ENCODE measurements around the gene SETBP1.
"Not testable (repeated sequence)": the region's sequence is repeated elsewhere in the genome, so short reads cannot be mapped to it uniquely, and the experiment has no call there.

SETBP1 gene

DNA sequence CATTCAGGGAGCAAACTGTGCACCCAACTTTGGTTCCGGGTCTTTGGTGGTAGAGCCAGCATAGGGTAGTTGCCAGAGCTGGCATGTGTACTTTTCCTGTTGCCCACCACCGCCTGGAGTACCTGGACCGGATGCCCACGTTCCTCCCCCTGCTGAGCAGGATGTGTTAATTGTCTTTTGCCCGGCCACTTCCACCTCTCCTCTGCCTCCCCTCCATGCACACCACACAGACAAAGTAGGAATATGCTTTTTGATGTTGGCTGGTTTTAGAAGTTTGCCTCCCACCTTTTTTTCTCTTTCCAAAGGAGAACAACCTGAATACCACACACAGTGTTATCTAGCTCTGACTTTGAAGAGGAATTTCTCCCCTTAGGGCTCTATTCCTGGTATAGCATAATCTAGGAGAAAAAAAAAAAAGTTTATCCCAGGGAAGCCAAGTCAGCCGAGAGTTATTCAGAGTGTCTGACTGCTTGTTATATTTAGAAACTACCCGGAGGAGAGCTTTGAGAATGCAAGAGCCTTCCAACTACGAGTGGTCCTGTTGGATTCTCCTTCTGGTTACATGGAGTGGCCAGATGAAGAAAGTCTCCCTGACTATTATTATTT, 111.9 kb downstream of the SETBP1 start:
- DNase-seq (ENCODE audit: low read depth): no peak

DNA sequence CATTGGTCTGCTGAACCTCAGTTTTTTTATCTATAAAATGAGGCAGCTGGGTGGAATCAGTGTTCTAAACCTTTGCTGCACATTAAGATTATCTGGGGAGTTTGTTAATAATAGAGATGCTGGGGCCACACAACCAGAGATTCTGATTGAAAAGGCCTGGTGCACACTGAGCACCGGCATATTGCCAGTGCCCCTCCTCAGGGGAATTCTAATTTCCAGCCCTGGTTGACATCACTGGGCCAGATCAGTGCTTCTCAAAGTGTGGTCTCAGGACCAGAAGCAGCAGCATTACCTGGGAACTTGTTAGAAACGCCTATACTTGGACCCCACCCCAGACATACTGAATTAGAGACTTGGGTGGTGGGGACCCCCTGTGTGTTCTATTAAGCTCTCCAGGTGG, 112.5 kb downstream of the SETBP1 start:
- no peak for DNase-seq (ENCODE audit: low read depth)

DNA sequence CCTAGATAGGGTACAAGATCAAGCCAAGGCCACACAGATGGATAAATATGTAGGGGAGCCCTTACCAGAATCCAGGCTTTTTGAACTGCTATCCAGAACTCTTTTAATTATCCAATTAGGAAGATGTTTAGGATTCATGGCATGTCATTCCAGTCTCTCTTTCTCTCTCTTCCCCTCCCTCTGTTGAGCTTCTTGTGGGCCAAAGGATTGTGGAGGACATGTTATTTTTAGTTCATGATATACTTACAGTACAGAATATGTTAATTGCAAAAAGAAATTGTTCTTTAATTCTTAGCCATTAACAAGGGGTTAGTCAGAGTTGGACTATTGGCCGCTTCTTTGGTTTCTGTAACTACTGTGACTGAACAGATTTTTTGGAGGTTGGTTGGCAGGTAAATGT, 113.0 kb downstream of the SETBP1 start:
- no peak for DNase-seq (ENCODE audit: low read depth)

- DNase-seq (ENCODE audit: low read depth): no peak
Measured at GRCh38 chr18:44795241-44795640, 114.6 kb downstream of the SETBP1 start.

DNA sequence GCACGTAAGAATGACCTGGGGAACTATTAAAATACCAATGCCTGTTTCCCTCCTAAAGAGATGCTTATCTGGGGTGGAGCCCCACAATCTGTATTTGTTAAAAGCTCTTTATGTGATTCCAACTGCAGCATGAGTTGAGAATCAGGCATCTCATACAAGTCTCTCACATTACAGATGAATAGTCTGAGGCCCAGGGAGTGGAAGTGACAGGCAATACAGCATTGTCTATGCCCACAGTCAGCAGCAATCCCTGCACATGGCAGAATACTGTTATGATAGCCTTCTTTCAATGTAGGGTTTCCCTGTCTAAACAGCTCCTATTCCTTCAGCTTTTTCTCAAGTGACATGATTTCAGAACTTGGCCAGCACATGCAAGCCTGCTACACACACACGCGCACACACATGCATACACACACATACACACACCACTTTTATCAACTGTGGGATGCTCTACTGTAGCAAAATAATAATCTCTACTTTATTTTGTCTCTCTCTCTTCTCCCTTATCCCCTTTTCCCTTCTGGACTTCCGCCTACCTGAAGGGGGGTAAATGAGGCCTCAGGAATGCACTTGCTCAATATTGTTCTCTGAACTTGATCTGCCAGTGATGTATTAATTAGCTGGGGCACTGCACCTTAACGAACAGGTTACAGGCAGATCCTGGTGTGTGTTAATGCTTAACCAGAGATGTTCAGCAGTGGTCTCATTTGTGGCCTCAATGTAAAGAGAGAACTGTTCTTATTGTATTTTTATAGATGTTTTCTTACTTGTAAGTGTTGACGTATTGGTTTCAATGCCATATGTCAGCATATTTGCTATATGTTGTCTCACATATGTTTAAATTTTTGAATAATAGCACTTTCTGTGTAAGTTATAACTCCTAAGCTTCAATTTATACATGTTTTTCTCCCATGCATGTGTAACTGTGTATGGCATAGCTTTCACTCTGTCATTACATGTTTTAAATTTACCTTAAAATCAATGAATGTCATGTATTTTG, 116.0 kb downstream of the SETBP1 start:
- DNase-seq (ENCODE audit: low read depth): no peak

GRCh38 chr18:44798433-44799048, 117.9 kb downstream of the SETBP1 start:
- DNase-seq (ENCODE audit: low read depth): no peak

- DNase-seq (ENCODE audit: low read depth): no peak
Measured at GRCh38 chr18:44799382-44799906, 118.8 kb downstream of the SETBP1 start.

DNA sequence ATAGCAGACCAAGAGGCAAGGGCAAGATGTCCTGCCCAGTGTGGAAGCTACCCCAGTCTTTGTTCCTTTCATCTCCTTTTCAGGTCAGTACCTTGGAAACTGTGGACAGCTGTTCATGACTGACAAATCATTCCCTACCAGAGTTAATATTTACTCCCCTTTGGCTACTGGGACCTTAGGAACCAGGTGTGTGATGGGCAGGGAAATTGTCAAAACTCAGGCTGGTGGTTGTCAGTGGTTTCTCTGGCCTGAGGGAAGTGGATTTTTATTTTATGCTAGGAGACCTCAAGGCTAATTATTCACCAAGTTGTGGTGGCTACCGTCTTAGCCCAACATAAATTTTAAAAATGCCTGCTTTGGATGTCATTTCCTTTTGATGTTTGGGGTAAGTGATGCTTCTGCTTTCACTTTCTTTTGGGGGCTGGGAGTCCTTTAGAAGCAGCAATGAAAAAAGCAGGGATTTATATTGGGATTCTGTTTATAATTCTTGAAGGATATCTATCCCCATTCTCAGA, 119.3 kb downstream of the SETBP1 start:
- no peak for DNase-seq (ENCODE audit: low read depth)

- DNase-seq (ENCODE audit: low read depth): not testable (repeated sequence)
Measured at GRCh38 chr18:44800766-44801165, 120.1 kb downstream of the SETBP1 start.

DNA sequence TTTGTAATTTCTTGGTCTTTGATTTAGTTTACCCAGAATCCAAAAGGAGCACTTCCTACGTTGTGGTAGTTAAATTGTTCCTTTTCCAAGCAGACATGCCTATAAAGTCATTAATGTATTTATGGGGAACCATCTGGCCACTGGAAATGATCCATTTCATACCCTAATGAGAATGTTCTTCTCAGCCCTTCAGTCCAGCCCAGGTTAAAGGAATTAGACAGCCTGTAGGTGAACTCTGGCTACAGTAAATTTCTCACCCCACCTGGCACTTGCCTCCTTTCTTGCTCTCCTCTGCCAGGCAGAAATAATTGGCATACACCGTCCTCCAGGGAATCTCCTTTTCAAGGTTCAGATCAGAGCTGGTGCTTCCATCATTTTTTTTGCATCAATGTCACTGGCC, 121.1 kb downstream of the SETBP1 start:
- DNase-seq (ENCODE audit: low read depth): no peak

- DNase-seq (ENCODE audit: low read depth): no peak
Measured at GRCh38 chr18:44802508-44802907, 121.8 kb downstream of the SETBP1 start.

DNA sequence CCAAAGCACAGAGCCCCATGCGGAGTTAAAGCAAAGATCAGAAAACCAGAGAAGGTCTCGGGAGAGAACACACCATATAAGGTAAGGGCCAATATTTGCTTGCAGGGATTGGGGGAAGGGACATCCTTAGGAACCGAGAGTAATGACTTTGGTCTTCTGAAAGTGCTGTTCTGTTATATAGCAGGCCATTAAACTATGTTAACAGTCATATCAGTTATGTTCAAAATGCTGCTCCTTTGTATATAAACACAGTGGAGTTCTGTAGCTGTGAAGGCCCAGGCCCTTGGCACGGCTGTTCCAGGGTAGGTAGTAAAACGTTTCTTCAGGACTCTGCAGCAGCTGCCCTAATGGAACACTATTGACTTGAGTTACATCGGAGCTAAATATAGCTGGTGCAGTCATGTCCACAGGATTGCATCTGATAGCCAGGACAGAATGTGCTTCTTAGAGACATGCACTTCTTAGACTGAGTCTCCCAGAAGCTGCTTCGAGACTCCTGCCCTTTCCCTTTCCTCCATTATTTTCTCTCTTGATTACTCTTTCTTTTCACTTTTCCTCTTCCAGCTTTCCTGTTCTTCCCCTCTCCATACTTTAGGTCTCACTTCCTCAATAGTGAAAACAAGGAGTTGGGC, 122.4 kb downstream of the SETBP1 start:
- DNase-seq (ENCODE audit: low read depth): no peak

DNA sequence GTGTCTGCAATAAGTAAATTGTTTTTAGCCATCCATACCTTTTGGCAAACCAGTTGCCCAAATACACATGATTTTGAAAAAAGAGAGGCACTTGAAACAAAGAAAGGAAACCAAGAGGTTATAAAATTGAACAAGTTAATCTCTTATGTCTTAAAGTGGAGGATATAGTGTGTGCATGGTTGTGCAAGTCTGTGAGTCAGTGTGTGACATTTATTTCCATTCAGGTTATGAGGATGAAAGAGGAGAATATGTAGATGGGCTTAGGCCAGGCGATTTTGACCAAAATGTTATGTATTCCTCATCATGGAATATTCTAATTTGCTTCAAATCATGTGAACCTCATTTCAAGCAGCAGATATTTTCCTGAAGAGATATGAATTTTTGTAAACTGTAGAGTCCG, 123.3 kb downstream of the SETBP1 start:
- DNase-seq (ENCODE audit: low read depth): no peak

GRCh38 chr18:44805176-44805575, 124.5 kb downstream of the SETBP1 start:
- no peak for DNase-seq (ENCODE audit: low read depth)

DNA sequence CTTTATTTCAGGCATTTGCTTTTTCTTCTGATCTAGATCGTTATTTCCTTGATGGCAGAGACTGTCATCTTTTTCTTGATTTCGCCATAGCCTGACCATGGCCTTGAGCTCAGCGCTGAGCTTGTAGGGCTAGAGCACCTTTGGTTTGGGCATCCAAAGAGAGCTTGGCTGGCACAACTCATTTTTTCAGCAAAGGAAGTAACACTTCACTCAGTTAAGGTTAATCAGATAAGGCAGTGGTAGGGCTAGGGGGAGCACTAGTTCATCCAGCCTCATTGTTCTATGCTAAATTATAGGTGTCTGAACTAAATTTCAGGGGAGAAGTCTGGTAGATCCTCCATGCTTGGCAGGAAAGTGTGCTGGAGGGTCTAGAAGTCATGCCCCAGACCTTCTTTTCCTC, 125.0 kb downstream of the SETBP1 start:
- no peak for DNase-seq (ENCODE audit: low read depth)

DNA sequence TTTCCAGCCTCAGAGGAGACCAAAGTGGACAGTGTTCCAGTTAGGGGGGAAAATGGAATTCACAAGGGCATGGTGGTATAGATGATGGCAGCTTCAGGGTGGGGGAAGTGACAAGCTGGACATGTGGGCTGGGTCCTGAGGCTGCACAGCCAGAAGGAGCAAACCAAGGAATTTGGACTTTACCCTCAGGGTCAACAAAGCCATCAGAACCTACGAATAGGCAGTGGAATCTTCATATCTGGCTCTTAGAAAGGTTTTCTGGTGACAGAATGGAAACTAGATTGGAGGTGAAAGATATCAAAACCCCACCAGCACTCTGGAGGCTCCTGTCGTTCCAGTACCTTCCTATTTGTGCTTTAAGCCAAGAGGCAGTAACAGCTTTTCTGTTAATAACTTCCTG, 127.1 kb downstream of the SETBP1 start:
- DNase-seq (ENCODE audit: low read depth): no peak

DNA sequence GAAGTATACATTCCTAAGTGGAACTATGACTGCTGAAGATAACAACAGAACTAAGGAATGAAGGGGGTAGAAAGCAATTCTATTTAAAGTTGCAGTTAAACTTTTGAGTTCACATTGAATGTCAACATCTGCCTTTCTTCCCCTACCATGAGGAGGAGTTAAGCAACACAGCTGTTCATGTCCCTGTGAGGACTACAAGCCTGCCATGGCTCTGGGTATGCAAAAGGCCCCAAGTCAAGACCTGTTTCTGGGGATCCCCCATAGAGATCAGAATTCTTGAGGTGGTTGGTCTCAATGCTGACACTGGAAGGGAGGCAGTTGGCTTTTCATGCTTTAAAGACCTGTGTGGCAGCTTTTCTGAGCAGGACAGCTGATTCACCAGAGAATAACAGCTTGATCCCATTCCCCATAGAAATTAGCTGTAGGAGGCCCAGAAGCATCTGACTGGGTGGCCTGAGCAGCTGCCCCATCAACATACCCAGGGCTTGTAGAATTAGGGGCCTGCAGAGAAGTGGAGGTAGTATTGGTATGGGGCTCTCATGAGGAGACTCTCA, 131.0 kb downstream of the SETBP1 start:
- DNase-seq (ENCODE audit: low read depth): no peak

DNA sequence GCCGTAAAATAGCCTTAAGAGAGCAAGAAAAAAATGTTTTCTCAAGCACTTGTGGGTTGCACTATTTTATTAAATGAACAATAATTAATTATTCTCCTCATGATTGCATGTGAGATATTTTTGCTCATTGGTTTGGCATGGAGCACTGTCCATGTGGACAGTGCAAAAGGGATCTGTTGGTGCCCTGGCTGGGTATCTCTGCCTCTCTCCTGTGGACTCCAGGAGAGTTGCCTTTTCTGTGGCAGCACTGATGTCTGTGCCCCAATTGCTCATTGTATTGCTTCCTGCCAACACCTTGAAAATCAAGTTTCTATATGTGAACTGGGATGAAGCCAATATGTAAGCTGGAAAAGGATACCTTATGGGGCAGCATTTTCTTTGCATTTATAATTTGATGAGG, 131.7 kb downstream of the SETBP1 start:
- no peak for DNase-seq (ENCODE audit: low read depth)

- no peak for DNase-seq (ENCODE audit: low read depth)
Measured at GRCh38 chr18:44813586-44813985, 132.9 kb downstream of the SETBP1 start.

DNA sequence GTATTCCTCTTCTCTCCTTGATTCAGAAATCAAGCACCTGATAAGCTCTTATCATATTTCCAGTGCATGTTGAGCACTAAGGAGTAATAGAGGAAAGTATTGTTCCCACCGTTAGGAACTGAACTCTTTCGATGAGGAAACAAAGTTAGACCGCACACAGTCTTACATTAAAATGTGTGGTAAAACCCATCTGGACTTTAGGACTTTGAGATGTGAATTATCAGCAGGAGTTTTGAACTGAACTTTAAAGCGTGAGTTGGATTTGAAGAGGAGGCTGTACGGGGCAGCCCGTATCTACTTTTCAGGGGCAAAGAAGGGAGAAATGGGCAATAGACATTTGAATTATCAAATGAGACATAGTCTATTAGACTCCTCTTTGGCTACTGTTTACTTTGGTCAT, 134.4 kb downstream of the SETBP1 start:
- DNase-seq (ENCODE audit: low read depth): no peak

DNA sequence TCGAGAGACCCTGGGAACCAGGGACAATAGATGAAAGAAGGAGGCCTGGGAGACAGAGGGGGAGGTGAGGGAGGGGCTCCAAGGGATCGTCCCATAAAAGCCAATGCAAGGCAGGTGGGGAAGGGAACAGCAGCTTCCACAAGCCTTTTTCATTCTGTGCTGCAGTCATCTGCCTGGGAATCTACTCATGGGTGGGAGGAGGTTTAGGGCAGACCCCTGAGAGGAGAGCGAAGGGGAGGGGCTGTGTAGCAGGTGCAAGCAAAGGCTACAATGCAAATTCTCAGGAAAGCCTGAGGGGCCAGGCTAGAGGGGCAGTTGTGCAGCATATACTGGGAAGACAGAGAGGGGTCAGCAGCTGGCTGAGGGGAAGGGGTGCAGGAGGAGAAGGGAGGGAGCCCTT, 135.4 kb downstream of the SETBP1 start:
- DNase-seq (ENCODE audit: low read depth): no peak

DNA sequence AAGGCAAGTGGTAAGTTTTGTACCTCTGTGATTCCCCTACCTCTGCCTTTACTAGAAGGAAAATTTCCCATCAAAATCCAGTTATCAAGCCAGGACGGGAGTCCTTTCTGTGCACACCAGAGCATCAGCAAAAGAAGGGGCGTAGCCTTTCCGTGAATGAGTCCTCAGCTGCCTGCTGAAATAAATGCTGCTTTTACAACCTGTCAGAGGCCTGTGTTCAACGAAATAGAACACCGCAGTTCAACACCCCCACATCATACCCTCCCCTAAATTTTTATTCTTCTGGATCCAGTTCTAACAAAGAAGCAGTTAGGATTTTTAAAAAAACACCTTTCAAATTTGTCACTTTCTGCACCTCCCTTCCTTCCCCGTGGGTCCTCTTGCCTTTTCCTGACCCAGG, 135.8 kb downstream of the SETBP1 start:
- DNase-seq (ENCODE audit: low read depth): no peak

All from stimulated activated CD8-positive, alpha-beta memory T cell treated with anti-CD3 and anti-CD28 coated beads, Interleukin-4, amount 100 ng/mL, for 24 hours (primary cell).